ENCODE data around the gene CBLB.
A peak's percentile ranks its signal among the peaks of the same experiment; 100 is the strongest.
"Not testable (repeated sequence)": the region's sequence is repeated elsewhere in the genome, so short reads cannot be mapped to it uniquely, and the experiment has no call there.

Gene CBLB

GRCh38 chr3:105844704-105845103, 24.1 kb downstream of the CBLB start:
- DNase-seq = no peak

- no peak for DNase-seq
These were observed 24.8 kb downstream of the CBLB start for GRCh38 chr3:105843994-105844393.

GRCh38 chr3:105842943-105843342, 25.9 kb downstream of the CBLB start:
- DNase-seq = no peak

- DNase-seq = no peak
These were observed 26.4 kb downstream of the CBLB start for GRCh38 chr3:105842449-105842848.

- no peak for DNase-seq
These were observed 30.9 kb downstream of the CBLB start for GRCh38 chr3:105837947-105838346.

GRCh38 chr3:105837143-105837740, 31.6 kb downstream of the CBLB start:
- DNase-seq = no peak

- DNase-seq = peak; percentile 56
These were observed 32.3 kb downstream of the CBLB start for GRCh38 chr3:105836533-105836932.

GRCh38 chr3:105835606-105836005, 33.2 kb downstream of the CBLB start:
- no peak for DNase-seq

- DNase-seq = peak; percentile 37
These were observed 34.0 kb downstream of the CBLB start for GRCh38 chr3:105834768-105835167.

GRCh38 chr3:105832644-105833043, 36.2 kb downstream of the CBLB start:
- DNase-seq = no peak

GRCh38 chr3:105830836-105831235, 38.0 kb downstream of the CBLB start:
- DNase-seq = no peak

GRCh38 chr3:105829871-105830622, 38.8 kb downstream of the CBLB start:
- DNase-seq = no peak

- DNase-seq = no peak
These were observed 39.6 kb downstream of the CBLB start for GRCh38 chr3:105829229-105829628.

GRCh38 chr3:105828703-105829102, 40.1 kb downstream of the CBLB start:
- DNase-seq = no peak

- DNase-seq = peak; percentile 53
These were observed 40.9 kb downstream of the CBLB start for GRCh38 chr3:105827959-105828358.

- DNase-seq = no peak
These were observed 41.8 kb downstream of the CBLB start for GRCh38 chr3:105826778-105827634.

- no peak for DNase-seq
These were observed 44.7 kb downstream of the CBLB start for GRCh38 chr3:105824129-105824528.

GRCh38 chr3:105823149-105823867, 45.5 kb downstream of the CBLB start:
- DNase-seq = peak; percentile 87

- DNase-seq = no peak
These were observed 46.4 kb downstream of the CBLB start for GRCh38 chr3:105822171-105823123.

- DNase-seq = no peak
These were observed 47.4 kb downstream of the CBLB start for GRCh38 chr3:105821433-105821832.

GRCh38 chr3:105816833-105817232, 52.0 kb downstream of the CBLB start:
- DNase-seq = no peak

GRCh38 chr3:105815331-105815730, 53.5 kb downstream of the CBLB start:
- DNase-seq = not testable (repeated sequence)
